ENCODE measurements around the gene CYS1. TPM values are rescaled to one million over a fixed set of nuclear protein-coding genes. Genes with fewer than 3 reads are reported as not detected.

CYS1 gene
- total and polyA plus RNA-seq, 2 of the 13 experiments (the other 11 are each of a cell fraction or from before 2014, with no cell fraction given), result 0.04 TPM; not detected in 1

GRCh38 chr2:10122500-10123280 lies 42.5 kb upstream of the CYS1 start, which contains the start of gene RRM2 (continued):
- TF ChIP-seq SPEN (CRISPR knock-in tag; IDR thresholded peaks at IDR 0.05; ENCODE audit: low read depth) (peak; percentile 41; the same call in 1 of the 2 replicates), ZNF274 (CRISPR knock-in tag; IDR thresholded peaks at IDR 0.05) (peak; percentile 88), RAD51 (IDR thresholded peaks at IDR 0.05; ENCODE audit: borderline replicate concordance) (no peak), HOXA9 (CRISPR knock-in tag; IDR thresholded peaks at IDR 0.05; ENCODE audit: borderline replicate concordance) (peak; percentile 99), REXO4 (CRISPR knock-in tag; IDR thresholded peaks at IDR 0.05; ENCODE audit: borderline replicate concordance) (peak; percentile 98), ZNF446 (CRISPR knock-in tag; IDR thresholded peaks at IDR 0.05) (peak; percentile 90), ZNF234 (CRISPR knock-in tag; conservative IDR thresholded peaks at IDR 0.05) (0 out of 2 replicates have a peak, but pooled peaks have one; percentile 52), ZNF570 (CRISPR knock-in tag; IDR thresholded peaks at IDR 0.05; ENCODE audit: borderline replicate concordance) (no peak), NAIF1 (CRISPR knock-in tag; IDR thresholded peaks at IDR 0.05; ENCODE audit: borderline replicate concordance) (no peak), ZNF260 (CRISPR knock-in tag; IDR thresholded peaks at IDR 0.05; ENCODE audit: borderline replicate concordance, low read depth) (no peak), ARNT2 (CRISPR knock-in tag; IDR thresholded peaks at IDR 0.05; ENCODE audit: low read depth) (peak; percentile 100), SP2 (CRISPR knock-in tag; IDR thresholded peaks at IDR 0.05) (peak; percentile 75), ZNF33B (CRISPR knock-in tag; IDR thresholded peaks at IDR 0.05) (0 out of 2 replicates have a peak, but pooled peaks have one; percentile 38), ZBTB20 (CRISPR knock-in tag; IDR thresholded peaks at IDR 0.05; ENCODE audit: borderline replicate concordance, low read depth) (peak; percentile 85; the same call in 1 of the 2 replicates), ARID5B (CRISPR knock-in tag; IDR thresholded peaks at IDR 0.05) (peak; percentile 18)
- TF ChIP-seq, protein P1, sequence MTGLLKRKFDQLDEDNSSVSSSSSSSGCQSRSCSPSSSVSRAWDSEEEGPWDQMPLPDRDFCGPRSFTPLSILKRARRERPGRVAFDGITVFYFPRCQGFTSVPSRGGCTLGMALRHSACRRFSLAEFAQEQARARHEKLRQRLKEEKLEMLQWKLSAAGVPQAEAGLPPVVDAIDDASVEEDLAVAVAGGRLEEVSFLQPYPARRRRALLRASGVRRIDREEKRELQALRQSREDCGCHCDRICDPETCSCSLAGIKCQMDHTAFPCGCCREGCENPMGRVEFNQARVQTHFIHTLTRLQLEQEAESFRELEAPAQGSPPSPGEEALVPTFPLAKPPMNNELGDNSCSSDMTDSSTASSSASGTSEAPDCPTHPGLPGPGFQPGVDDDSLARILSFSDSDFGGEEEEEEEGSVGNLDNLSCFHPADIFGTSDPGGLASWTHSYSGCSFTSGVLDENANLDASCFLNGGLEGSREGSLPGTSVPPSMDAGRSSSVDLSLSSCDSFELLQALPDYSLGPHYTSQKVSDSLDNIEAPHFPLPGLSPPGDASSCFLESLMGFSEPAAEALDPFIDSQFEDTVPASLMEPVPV (CRISPR knock-in tag; IDR thresholded peaks at IDR 0.05), result peak; percentile 100
- TF ChIP-seq, protein P2, sequence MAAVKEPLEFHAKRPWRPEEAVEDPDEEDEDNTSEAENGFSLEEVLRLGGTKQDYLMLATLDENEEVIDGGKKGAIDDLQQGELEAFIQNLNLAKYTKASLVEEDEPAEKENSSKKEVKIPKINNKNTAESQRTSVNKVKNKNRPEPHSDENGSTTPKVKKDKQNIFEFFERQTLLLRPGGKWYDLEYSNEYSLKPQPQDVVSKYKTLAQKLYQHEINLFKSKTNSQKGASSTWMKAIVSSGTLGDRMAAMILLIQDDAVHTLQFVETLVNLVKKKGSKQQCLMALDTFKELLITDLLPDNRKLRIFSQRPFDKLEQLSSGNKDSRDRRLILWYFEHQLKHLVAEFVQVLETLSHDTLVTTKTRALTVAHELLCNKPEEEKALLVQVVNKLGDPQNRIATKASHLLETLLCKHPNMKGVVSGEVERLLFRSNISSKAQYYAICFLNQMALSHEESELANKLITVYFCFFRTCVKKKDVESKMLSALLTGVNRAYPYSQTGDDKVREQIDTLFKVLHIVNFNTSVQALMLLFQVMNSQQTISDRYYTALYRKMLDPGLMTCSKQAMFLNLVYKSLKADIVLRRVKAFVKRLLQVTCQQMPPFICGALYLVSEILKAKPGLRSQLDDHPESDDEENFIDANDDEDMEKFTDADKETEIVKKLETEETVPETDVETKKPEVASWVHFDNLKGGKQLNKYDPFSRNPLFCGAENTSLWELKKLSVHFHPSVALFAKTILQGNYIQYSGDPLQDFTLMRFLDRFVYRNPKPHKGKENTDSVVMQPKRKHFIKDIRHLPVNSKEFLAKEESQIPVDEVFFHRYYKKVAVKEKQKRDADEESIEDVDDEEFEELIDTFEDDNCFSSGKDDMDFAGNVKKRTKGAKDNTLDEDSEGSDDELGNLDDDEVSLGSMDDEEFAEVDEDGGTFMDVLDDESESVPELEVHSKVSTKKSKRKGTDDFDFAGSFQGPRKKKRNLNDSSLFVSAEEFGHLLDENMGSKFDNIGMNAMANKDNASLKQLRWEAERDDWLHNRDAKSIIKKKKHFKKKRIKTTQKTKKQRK (IDR thresholded peaks at IDR 0.05; ENCODE audit: low read length), result no peak
- TF ChIP-seq, protein P3, sequence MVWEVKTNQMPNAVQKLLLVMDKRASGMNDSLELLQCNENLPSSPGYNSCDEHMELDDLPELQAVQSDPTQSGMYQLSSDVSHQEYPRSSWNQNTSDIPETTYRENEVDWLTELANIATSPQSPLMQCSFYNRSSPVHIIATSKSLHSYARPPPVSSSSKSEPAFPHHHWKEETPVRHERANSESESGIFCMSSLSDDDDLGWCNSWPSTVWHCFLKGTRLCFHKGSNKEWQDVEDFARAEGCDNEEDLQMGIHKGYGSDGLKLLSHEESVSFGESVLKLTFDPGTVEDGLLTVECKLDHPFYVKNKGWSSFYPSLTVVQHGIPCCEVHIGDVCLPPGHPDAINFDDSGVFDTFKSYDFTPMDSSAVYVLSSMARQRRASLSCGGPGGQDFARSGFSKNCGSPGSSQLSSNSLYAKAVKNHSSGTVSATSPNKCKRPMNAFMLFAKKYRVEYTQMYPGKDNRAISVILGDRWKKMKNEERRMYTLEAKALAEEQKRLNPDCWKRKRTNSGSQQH (CRISPR knock-in tag; IDR thresholded peaks at IDR 0.05; ENCODE audit: low read depth), result peak; percentile 100

All from HepG2 (cell line).